H1 (cell line): ENCODE data around the gene CEP72. TPM values are rescaled to one million over a fixed set of nuclear protein-coding genes. Genes with fewer than 3 reads are reported as not detected.

Source experiments
- CTCF ChIA-PET: fragments of 300-600 bp; sonication (Branson Sonifier 250); formaldehyde crosslinking; loops from one replicate; lab custom pipeline; 2021; ENCODE audit not compliant: partially characterized antibody; lab: Charles Lee
- POLR2A ChIA-PET: fragments of 300-600 bp; sonication (Branson Sonifier 250); formaldehyde crosslinking; loops from one replicate; lab custom pipeline; 2021; ENCODE audit warnings: inconsistent platforms; ENCODE audit not compliant: partially characterized antibody; lab: Charles Lee
- DNase-seq, 2 experiments: peaks; one replicate each; pipeline versions ENCODE4 v3.0.0 to v3.0.0-alpha.2; 2010 to 2022; ENCODE audit warnings: low spot score in 2 of 2, low read depth in 1 of 2, mixed read lengths in 1 of 2
- FAIRE-seq: peaks from 2 replicates; lab custom pipeline; 2011; peaks lifted over from hg19 to GRCh38; lab: Jason Lieb, UNC
- H2AFZ ChIP-seq: 2 replicates; pipeline ENCODE4 v1.8.1; 2012; ENCODE audit warnings: low read length, inconsistent platforms
- H2AK5ac ChIP-seq: 2 replicates; pipeline ENCODE4 v1.6.1; 2013; ENCODE audit warnings: low read depth, low read length
- H2BK120ac ChIP-seq: replicated peaks from 2 replicates; pipeline ENCODE3; 2013; ENCODE audit warnings: low read depth, low read length, inconsistent platforms
- H2BK12ac ChIP-seq: 2 replicates; pipeline ENCODE4 v1.6.1; 2013; ENCODE audit warnings: low read depth, low read length
- H2BK15ac ChIP-seq: 2 replicates; pipeline ENCODE4 v1.6.1; 2013; ENCODE audit warnings: low read length
- H2BK20ac ChIP-seq: 2 replicates; pipeline ENCODE4 v1.6.1; 2013; ENCODE audit warnings: low read length
- H2BK5ac ChIP-seq: 2 replicates; pipeline ENCODE4 v1.6.1; 2013; ENCODE audit warnings: low read depth, low read length
- H3K14ac ChIP-seq: 2 replicates; pipeline ENCODE4 v1.6.1; 2013; ENCODE audit warnings: inconsistent platforms; ENCODE audit not compliant: insufficient read length
- H3K18ac ChIP-seq: 2 replicates; pipeline ENCODE4 v1.6.1; 2013; ENCODE audit warnings: low read length; ENCODE audit errors: extremely low read depth
- H3K23ac ChIP-seq: 2 replicates; pipeline ENCODE4 v1.6.1; 2013; ENCODE audit warnings: inconsistent platforms; ENCODE audit not compliant: insufficient read length
- H3K23me2 ChIP-seq: 2 replicates; pipeline ENCODE4 v1.6.1; 2013; ENCODE audit warnings: low read depth, low read length
- H3K27ac ChIP-seq: 2 replicates; pipeline ENCODE4 v1.6.1; 2011; ENCODE audit warnings: low read depth, low read length, inconsistent platforms
- H3K27me3 ChIP-seq, 4 experiments: replicated peaks in 1 of 4; 1 replicate in 1 of 4; 2 replicates in 3 of 4; pipeline versions ENCODE4 v1.6.1 to v1.8.1; 2011 to 2013; ENCODE audit warnings: low read length in 3 of 4, mild to moderate bottlenecking in 3 of 4, inconsistent platforms in 2 of 4, mixed read lengths in 2 of 4, moderate library complexity in 1 of 4; ENCODE audit not compliant: control insufficient read depth in 3 of 4, insufficient read depth in 3 of 4; ENCODE audit errors: extremely low read depth in 1 of 4
- H3K36me3 ChIP-seq, 4 experiments: 2 replicates each; pipeline versions ENCODE4 v1.6.1 to v1.8.1; 2011 to 2013; ENCODE audit warnings: mild to moderate bottlenecking in 4 of 4, low read length in 3 of 4, moderate library complexity in 2 of 4, control low read depth in 1 of 4, inconsistent platforms in 1 of 4; ENCODE audit not compliant: insufficient read depth in 4 of 4, control insufficient read depth in 2 of 4
- H3K4ac ChIP-seq: replicated peaks from 2 replicates; pipeline ENCODE3; 2013; ENCODE audit warnings: low read length, low read depth, mixed read lengths, inconsistent platforms; ENCODE audit not compliant: insufficient read length
- H3K4me1 ChIP-seq, 4 experiments: replicated peaks in 1 of 4; 1 replicate in 1 of 4; 2 replicates in 3 of 4; pipeline versions ENCODE4 v1.6.1 to v1.8.1; 2011 to 2013; ENCODE audit warnings: low read length in 3 of 4, inconsistent platforms in 2 of 4, mixed read lengths in 1 of 4; ENCODE audit not compliant: insufficient read depth in 4 of 4, control insufficient read depth in 3 of 4
- H3K4me2 ChIP-seq, 2 experiments: 2 replicates each; pipeline versions ENCODE4 v1.6.1 to v1.8.1; 2011 to 2013; ENCODE audit warnings: low read depth in 2 of 2, low read length in 2 of 2, control low read depth in 1 of 2, inconsistent platforms in 1 of 2, mild to moderate bottlenecking in 1 of 2; ENCODE audit not compliant: insufficient read depth in 1 of 2
- H3K4me3 ChIP-seq, 4 experiments: fragments of 200-600, 300-600 bp in 1 of 4; sonication (generic), shearing (Covaris generic), sonication (Bioruptor Twin) in 1 of 4; 2 replicates each; pipeline versions ENCODE4 v1.5.1 to v1.8.1; 2011 to 2016; ENCODE audit warnings: low read length in 4 of 4, low read depth in 3 of 4, control low read depth in 2 of 4, inconsistent platforms in 2 of 4, mild to moderate bottlenecking in 2 of 4, mixed read lengths in 1 of 4, moderate library complexity in 1 of 4; ENCODE audit not compliant: insufficient read depth in 2 of 4; ENCODE audit errors: extremely low read depth in 1 of 4
- H3K56ac ChIP-seq: replicated peaks from 2 replicates; pipeline ENCODE3; 2013; ENCODE audit warnings: low read depth, mild to moderate bottlenecking, mixed read lengths, low read length, inconsistent platforms; ENCODE audit not compliant: insufficient read length
- H3K79me1 ChIP-seq: 2 replicates; pipeline ENCODE4 v1.6.1; 2013; ENCODE audit warnings: low read depth, low read length, control low read depth
- H3K79me2 ChIP-seq, 2 experiments: 2 replicates each; pipeline versions ENCODE4 v1.6.1 to v1.8.1; 2012 to 2013; ENCODE audit warnings: low read length in 2 of 2, mild to moderate bottlenecking in 2 of 2, inconsistent platforms in 1 of 2; ENCODE audit not compliant: insufficient read depth in 2 of 2, control insufficient read depth in 1 of 2
- H3K9ac ChIP-seq, 4 experiments: replicated peaks in 1 of 4; 1 replicate in 1 of 4; 2 replicates in 3 of 4; pipeline versions ENCODE4 v1.6.1 to v1.8.1; 2011 to 2013; ENCODE audit warnings: low read depth in 3 of 4, low read length in 3 of 4, control low read depth in 2 of 4, mild to moderate bottlenecking in 2 of 4, moderate library complexity in 2 of 4, inconsistent platforms in 1 of 4; ENCODE audit errors: extremely low read depth in 1 of 4
- H3K9me3 ChIP-seq, 2 experiments: 2 replicates each; pipeline versions ENCODE4 v1.6.1 to v1.8.1; 2012 to 2013; ENCODE audit warnings: mild to moderate bottlenecking in 2 of 2, moderate library complexity in 2 of 2, control low read depth in 1 of 2, inconsistent platforms in 1 of 2, low read depth in 1 of 2, low read length in 1 of 2, mixed read lengths in 1 of 2; ENCODE audit not compliant: insufficient read depth in 2 of 2
- H4K20me1 ChIP-seq, 2 experiments: replicated peaks in 1 of 2; 2 replicates each; pipeline versions ENCODE3 to v1.8.1; 2011 to 2013; ENCODE audit warnings: inconsistent platforms in 2 of 2, low read length in 2 of 2, mild to moderate bottlenecking in 1 of 2; ENCODE audit not compliant: insufficient read depth in 2 of 2, control insufficient read depth in 1 of 2
- H4K5ac ChIP-seq: 2 replicates; pipeline ENCODE4 v1.6.1; 2013; ENCODE audit warnings: low read length, low read depth, mixed read lengths, inconsistent platforms; ENCODE audit not compliant: insufficient read length
- H4K8ac ChIP-seq: 2 replicates; pipeline ENCODE4 v1.8.0; 2013; ENCODE audit warnings: mild to moderate bottlenecking, moderate library complexity, low read length, inconsistent platforms; ENCODE audit not compliant: insufficient read depth; ENCODE audit errors: extremely low read depth
- H4K91ac ChIP-seq: replicated peaks from 2 replicates; pipeline ENCODE3; 2013; ENCODE audit warnings: low read length, mixed read lengths, inconsistent platforms; ENCODE audit not compliant: insufficient read length
- BCL11A ChIP-seq, 2 experiments: IDR thresholded peaks; one replicate each; pipeline ENCODE4 v1.6.1; 2011; ENCODE audit warnings: low read depth in 2 of 2, low read length in 2 of 2, mild to moderate bottlenecking in 2 of 2
- CTBP2 ChIP-seq: IDR thresholded peaks from 2 replicates; pipeline ENCODE4 v1.7.0; 2011; ENCODE audit warnings: borderline replicate concordance, mild to moderate bottlenecking, moderate library complexity, mixed read lengths, low read length; ENCODE audit not compliant: insufficient read depth, insufficient read length
- HDAC2 ChIP-seq, 2 experiments: fragments of 300-600 bp in 1 of 2; sonication (generic) in 1 of 2; IDR thresholded peaks; 2 replicates each; pipeline ENCODE4 v1.6.1; 2011 to 2012; ENCODE audit warnings: low read depth in 2 of 2, low read length in 2 of 2, mild to moderate bottlenecking in 2 of 2, moderate library complexity in 2 of 2, borderline replicate concordance in 1 of 2, inconsistent platforms in 1 of 2
- KDM5A ChIP-seq: fragments of 200-600 bp; IDR thresholded peaks from 2 replicates; pipeline ENCODE4 v1.7.1; 2012; ENCODE audit warnings: mild to moderate bottlenecking, low read length, inconsistent platforms, mixed read lengths
- NRF1 ChIP-seq: IDR thresholded peaks from 2 replicates; pipeline ENCODE4 v1.6.1; 2011; ENCODE audit warnings: mild to moderate bottlenecking, low read depth, low read length, improper control_type of control experiment
- RAD21 ChIP-seq, 2 experiments: IDR thresholded peaks in 1 of 2; conservative IDR thresholded peaks in 1 of 2; 2 replicates each; pipeline ENCODE4 v1.6.1; 2011; ENCODE audit warnings: low read depth in 2 of 2, low read length in 2 of 2, improper control_type of control experiment in 1 of 2, inconsistent platforms in 1 of 2, mild to moderate bottlenecking in 1 of 2, moderate library complexity in 1 of 2
- WGBS, 2 experiments: shearing (Covaris generic) in 1 of 2; methylation state at CpG; one replicate each; pipeline versions ENCODE4 v1.1.6 to v1.1.7; 2013 to 2015; ENCODE audit warnings: low lambda C conversion rate in 2 of 2, mixed read lengths in 2 of 2, inconsistent platforms in 1 of 2, low coverage in 1 of 2, missing lambda C conversion rate in 1 of 2; ENCODE audit not compliant: insufficient replicate concordance in 2 of 2, insufficient coverage in 1 of 2, insufficient read length in 1 of 2; ENCODE audit errors: extremely low coverage in 1 of 2, missing lambda C conversion rate in 1 of 2; 5-methylcytosine and 5-hydroxymethylcytosine counted together
- polyA plus RNA-seq, 7 experiments: library from polyadenylated mRNA; depleted of rRNA in 3 of 7; stranded (reverse) in 5 of 7; unstranded in 2 of 7; fragments of >200 nt in 5 of 7; fragments of 200-250 nt in 2 of 7; gene quantifications; 1 replicate in 5 of 7; 2 replicates in 1 of 7; 4 replicates in 1 of 7; pipeline versions ENCODE4 v1.2.1 to v1.2.3, GENCODE V29; 2011 to 2013; ENCODE audit warnings: missing spikeins in 2 of 7, mixed read lengths in 2 of 7
- total RNA-seq: library from RNA; stranded (reverse); fragmentation: NEBNext Ultra II Directional; extraction: Animal tissue kit (Norgen Biotek cat#: 25700); gene quantifications from 2 replicates; pipeline ENCODE4 v1.2.1, GENCODE V29; 2021

Gene CEP72
- total and polyA plus RNA-seq, 2 of the 8 experiments (the other 6 are each of a cell fraction or from before 2014, with no cell fraction given): 13.1 to 19.6 TPM

DNA sequence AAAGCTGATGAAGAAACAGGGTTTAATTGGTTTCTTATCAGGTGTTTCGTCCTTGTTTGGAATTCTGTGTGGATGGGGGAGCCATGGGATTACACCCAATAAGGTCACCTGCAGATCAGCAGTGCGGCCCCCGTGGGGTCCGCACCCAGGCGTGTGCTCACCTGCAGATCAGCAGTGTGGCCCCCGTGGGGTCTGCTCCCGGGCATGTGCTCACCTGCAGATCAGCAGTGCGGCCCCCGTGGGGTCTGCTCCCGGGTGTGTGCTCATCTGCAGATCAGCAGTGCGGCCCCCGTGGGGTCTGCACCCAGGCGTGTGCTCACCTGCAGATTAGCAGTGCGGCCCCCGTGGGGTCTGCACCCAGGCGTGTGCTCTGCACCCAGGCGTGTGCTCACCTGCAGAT is 41.7 kb upstream of the CEP72 start:
- no peaks in the 10 kb centered on the region for H3K79me2 ChIP-seq
- no peak overlapping the region for H2BK5ac ChIP-seq
- H2AK5ac ChIP-seq: no peak overlapping the region
- no peak overlapping the region for H2BK12ac ChIP-seq
- no peak overlapping the region for H3K4me2 ChIP-seq
- ChIA-PET POLR2A (no interaction called here), CTCF (no interaction called here)
- no peak overlapping the region for H3K14ac ChIP-seq
- no peak overlapping the region for H2AFZ ChIP-seq
- no peak overlapping the region for H3K4me3 ChIP-seq
- no peaks in the 10 kb centered on the region for H3K4me1 ChIP-seq
- H4K5ac ChIP-seq: no peak overlapping the region
- H4K20me1 ChIP-seq: no peaks in the 10 kb centered on the region
- H3K79me1 ChIP-seq: no peaks in the 10 kb centered on the region
- H3K27me3 ChIP-seq: peaks cover 2 to 12% (median 6%) of the 10 kb centered on the region in 4 experiments; a peak in 5 of 7 replicates
- no peaks in the 10 kb centered on the region for H3K23me2 ChIP-seq
- H2BK15ac ChIP-seq: no peak overlapping the region
- H2BK120ac ChIP-seq: no peak overlapping the region
- 92% methylated on average over 17 of the region's 17 CpGs; no CpG with 5 or more reads in 1 of the 2 experiments for WGBS, 2 experiments
- DNase-seq (no peak), FAIRE-seq (no peak)
- no peak overlapping the region for H3K56ac ChIP-seq
- no peaks in the 10 kb centered on the region for H3K36me3 ChIP-seq
- H2BK20ac ChIP-seq: no peak overlapping the region
- no peak overlapping the region for H3K9ac ChIP-seq
- no peaks in the 10 kb centered on the region for H3K9me3 ChIP-seq
- H3K27ac ChIP-seq: no peak overlapping the region
- H4K91ac ChIP-seq: no peak overlapping the region
- no peak overlapping the region for H4K8ac ChIP-seq
- no peak overlapping the region for H3K4ac ChIP-seq
- H3K18ac ChIP-seq: no peak overlapping the region
- H3K23ac ChIP-seq: no peak overlapping the region
- TF ChIP-seq RAD21 (IDR thresholded peaks at IDR 0.05 in 1 of 2, conservative IDR thresholded peaks at IDR 0.05 in 1 of 2; ENCODE audit: low read depth in 2 of 2, low read length in 2 of 2) (no peak), KDM5A (no peak), HDAC2 (IDR thresholded peaks at IDR 0.05; ENCODE audit: borderline replicate concordance in 1 of 2, low read depth in 2 of 2, low read length in 2 of 2) (no peak), CTBP2 (no peak), NRF1 (no peak), BCL11A (IDR thresholded peaks at IDR 0.05; ENCODE audit: low read depth in 2 of 2, low read length in 2 of 2) (no peak)
